Stimulated activated CD4-positive, alpha-beta T cell treated with anti-CD3 and anti-CD28 coated beads, Interleukin-4, amount 100 ng/mL, for 48 hours (primary cell): ENCODE measurements around the gene GSTO1.

Experiments used
- DNase-seq, 2 donors: peaks; one replicate each; pipeline ENCODE4 v3.0.0-alpha.2; 2020; ENCODE audit warnings: low read depth in 2 of 2

The GSTO1 gene

GRCh38 chr10:104303594-104304355, 49.1 kb downstream of the GSTO1 start:
- DNase-seq, result no peak

- no peak for DNase-seq
These were observed 49.7 kb downstream of the GSTO1 start for GRCh38 chr10:104304356-104304745.

GRCh38 chr10:104304927-104305326, 50.2 kb downstream of the GSTO1 start:
- no peak for DNase-seq

- no peak for DNase-seq
These were observed 52.2 kb downstream of the GSTO1 start for GRCh38 chr10:104306897-104307296.

- DNase-seq, result no peak
These were observed 53.1 kb downstream of the GSTO1 start for GRCh38 chr10:104307576-104308438.

- no peak for DNase-seq
These were observed 53.8 kb downstream of the GSTO1 start for GRCh38 chr10:104308439-104308903.

- no peak for DNase-seq
These were observed 55.6 kb downstream of the GSTO1 start for GRCh38 chr10:104309980-104310978.

GRCh38 chr10:104311184-104311720, 56.6 kb downstream of the GSTO1 start:
- DNase-seq, result no peak

- DNase-seq, result no peak
These were observed 60.1 kb downstream of the GSTO1 start for GRCh38 chr10:104314591-104315485.

- DNase-seq, result no peak
These were observed 60.8 kb downstream of the GSTO1 start for GRCh38 chr10:104315486-104315921.

- no peak for DNase-seq
These were observed 61.8 kb downstream of the GSTO1 start for GRCh38 chr10:104316321-104317099.
